ENCODE measurements around the gene CLASRP. TPM values are rescaled to one million over a fixed set of nuclear protein-coding genes. Genes with fewer than 3 reads are reported as not detected.

The CLASRP gene
- total RNA-seq, 2 donors from 2014 or later, result 53.5 to 82.6 TPM

- H3K4me3 ChIP-seq, result no peak overlapping the region
- no peaks in the 10 kb centered on the region for H3K36me3 ChIP-seq
- DNase-seq, result no peak
- intact Hi-C loops (cut with DNase I), result no loop called here
- peak overlapping the region in 1 of 2 donors; percentile 84 for H3K9ac ChIP-seq (ENCODE audit: low read depth in 2 of 2, low read length in 2 of 2)
- H3K27me3 ChIP-seq, result no peaks in the 10 kb centered on the region
- TF ChIP-seq, protein P1, sequence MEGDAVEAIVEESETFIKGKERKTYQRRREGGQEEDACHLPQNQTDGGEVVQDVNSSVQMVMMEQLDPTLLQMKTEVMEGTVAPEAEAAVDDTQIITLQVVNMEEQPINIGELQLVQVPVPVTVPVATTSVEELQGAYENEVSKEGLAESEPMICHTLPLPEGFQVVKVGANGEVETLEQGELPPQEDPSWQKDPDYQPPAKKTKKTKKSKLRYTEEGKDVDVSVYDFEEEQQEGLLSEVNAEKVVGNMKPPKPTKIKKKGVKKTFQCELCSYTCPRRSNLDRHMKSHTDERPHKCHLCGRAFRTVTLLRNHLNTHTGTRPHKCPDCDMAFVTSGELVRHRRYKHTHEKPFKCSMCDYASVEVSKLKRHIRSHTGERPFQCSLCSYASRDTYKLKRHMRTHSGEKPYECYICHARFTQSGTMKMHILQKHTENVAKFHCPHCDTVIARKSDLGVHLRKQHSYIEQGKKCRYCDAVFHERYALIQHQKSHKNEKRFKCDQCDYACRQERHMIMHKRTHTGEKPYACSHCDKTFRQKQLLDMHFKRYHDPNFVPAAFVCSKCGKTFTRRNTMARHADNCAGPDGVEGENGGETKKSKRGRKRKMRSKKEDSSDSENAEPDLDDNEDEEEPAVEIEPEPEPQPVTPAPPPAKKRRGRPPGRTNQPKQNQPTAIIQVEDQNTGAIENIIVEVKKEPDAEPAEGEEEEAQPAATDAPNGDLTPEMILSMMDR (IDR thresholded peaks at IDR 0.05), result no peak
- no peak overlapping the region for H3K27ac ChIP-seq
- H3K9me3 ChIP-seq, result no peaks in the 10 kb centered on the region
- H3K4me1 ChIP-seq, result peaks cover 11% of the 10 kb centered on the region
Observed at GRCh38 chr19:45112111-45112827, 73.4 kb downstream of the CLASRP start.

DNA sequence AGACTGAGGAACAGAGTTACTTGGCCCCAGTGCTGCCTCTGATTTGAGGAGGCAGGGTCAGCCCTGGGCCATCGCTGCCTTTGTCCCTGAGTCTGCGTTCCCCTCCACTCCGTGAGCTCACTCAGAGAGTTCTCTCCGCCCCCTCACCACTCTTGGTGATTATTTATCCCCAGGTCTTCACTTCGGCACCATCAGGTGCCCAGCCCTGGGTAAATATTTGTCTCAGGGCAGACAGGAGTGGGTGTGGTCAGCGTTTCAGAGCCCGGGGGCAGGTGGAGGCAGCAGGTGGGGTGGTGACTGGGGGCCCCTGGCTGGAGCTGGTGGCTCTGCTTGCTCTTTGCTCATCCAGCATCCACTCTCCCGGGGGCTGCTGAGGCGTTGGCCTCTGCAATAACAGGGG, 74.8 kb downstream of the CLASRP start:
- TF ChIP-seq, protein P1 (IDR thresholded peaks at IDR 0.05), result no peak
- Histone ChIP-seq H3K27me3 (no peaks in the 10 kb centered on the region), H3K4me3 (no peak overlapping the region), H3K4me1 (peaks cover 13% of the 10 kb centered on the region), H3K9me3 (no peaks in the 10 kb centered on the region), H3K36me3 (no peaks in the 10 kb centered on the region), H3K27ac (peak overlapping the region; percentile 53), H3K9ac (ENCODE audit: low read depth in 2 of 2, low read length in 2 of 2) (peak overlapping the region in 1 of 2 donors; percentile 84)
- intact Hi-C loops (cut with DNase I), result no loop called here
- DNase-seq, result peak; percentile 80

GRCh38 chr19:45114116-45114515, 75.3 kb downstream of the CLASRP start:
- H3K27me3 ChIP-seq, result no peaks in the 10 kb centered on the region
- intact Hi-C loops (cut with DNase I), result no loop called here
- TF ChIP-seq, protein P1 (IDR thresholded peaks at IDR 0.05), result no peak
- H3K9ac ChIP-seq (ENCODE audit: low read depth in 2 of 2, low read length in 2 of 2), result peak overlapping the region in 1 of 2 donors; percentile 84
- no peaks in the 10 kb centered on the region for H3K36me3 ChIP-seq
- no peak for DNase-seq
- no peaks in the 10 kb centered on the region for H3K9me3 ChIP-seq
- H3K4me3 ChIP-seq, result no peak overlapping the region
- H3K27ac ChIP-seq, result no peak overlapping the region
- H3K4me1 ChIP-seq, result peaks cover 15% of the 10 kb centered on the region

- DNase-seq, result no peak
- no peaks in the 10 kb centered on the region for H3K27me3 ChIP-seq
- TF ChIP-seq, protein P1 (IDR thresholded peaks at IDR 0.05), result no peak
- intact Hi-C loops (cut with DNase I), result no loop called here
- peaks cover 18% of the 10 kb centered on the region for H3K4me1 ChIP-seq
- no peak overlapping the region for H3K9ac ChIP-seq (ENCODE audit: low read depth in 2 of 2, low read length in 2 of 2)
- H3K27ac ChIP-seq, result no peak overlapping the region
- no peak overlapping the region for H3K4me3 ChIP-seq
- H3K36me3 ChIP-seq, result no peaks in the 10 kb centered on the region
- no peaks in the 10 kb centered on the region for H3K9me3 ChIP-seq
Observed at GRCh38 chr19:45115809-45116615, 77.2 kb downstream of the CLASRP start.

- Histone ChIP-seq H3K4me3 (no peak overlapping the region), H3K4me1 (peaks cover 18% of the 10 kb centered on the region), H3K27me3 (no peaks in the 10 kb centered on the region), H3K36me3 (no peaks in the 10 kb centered on the region), H3K27ac (no peak overlapping the region), H3K9me3 (no peaks in the 10 kb centered on the region), H3K9ac (ENCODE audit: low read depth in 2 of 2, low read length in 2 of 2) (peak overlapping the region in 1 of 2 donors; percentile 61)
- TF ChIP-seq, protein P1 (IDR thresholded peaks at IDR 0.05), result no peak
- DNase-seq, result no peak
- intact Hi-C loops (cut with DNase I), result no loop called here
Observed at GRCh38 chr19:45117167-45117594, 78.3 kb downstream of the CLASRP start.
